ENCODE data around the gene PRKCH.

GRCh38 chr14:61345151-61345482, 23.7 kb downstream of the PRKCH start:
- no peak for TF ChIP-seq EZH2 (IDR thresholded peaks at IDR 0.05; ENCODE audit: low read length, unreplicated experiment)
- TF ChIP-seq, protein P1, sequence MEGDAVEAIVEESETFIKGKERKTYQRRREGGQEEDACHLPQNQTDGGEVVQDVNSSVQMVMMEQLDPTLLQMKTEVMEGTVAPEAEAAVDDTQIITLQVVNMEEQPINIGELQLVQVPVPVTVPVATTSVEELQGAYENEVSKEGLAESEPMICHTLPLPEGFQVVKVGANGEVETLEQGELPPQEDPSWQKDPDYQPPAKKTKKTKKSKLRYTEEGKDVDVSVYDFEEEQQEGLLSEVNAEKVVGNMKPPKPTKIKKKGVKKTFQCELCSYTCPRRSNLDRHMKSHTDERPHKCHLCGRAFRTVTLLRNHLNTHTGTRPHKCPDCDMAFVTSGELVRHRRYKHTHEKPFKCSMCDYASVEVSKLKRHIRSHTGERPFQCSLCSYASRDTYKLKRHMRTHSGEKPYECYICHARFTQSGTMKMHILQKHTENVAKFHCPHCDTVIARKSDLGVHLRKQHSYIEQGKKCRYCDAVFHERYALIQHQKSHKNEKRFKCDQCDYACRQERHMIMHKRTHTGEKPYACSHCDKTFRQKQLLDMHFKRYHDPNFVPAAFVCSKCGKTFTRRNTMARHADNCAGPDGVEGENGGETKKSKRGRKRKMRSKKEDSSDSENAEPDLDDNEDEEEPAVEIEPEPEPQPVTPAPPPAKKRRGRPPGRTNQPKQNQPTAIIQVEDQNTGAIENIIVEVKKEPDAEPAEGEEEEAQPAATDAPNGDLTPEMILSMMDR (conservative IDR thresholded peaks at IDR 0.05; ENCODE audit: low read depth, low read length) = no peak
